A549 (cell line): ENCODE results near the gene SPOP.

Experiments
- JUNB ChIP-seq: fragments of >200 bp; sonication (Bioruptor Twin); formaldehyde crosslinking; IDR thresholded peaks from 2 replicates; pipeline ENCODE4 v1.6.1; 2016
- MAX ChIP-seq: IDR thresholded peaks from 2 replicates; pipeline ENCODE4 v1.6.1; 2012
- SMC3 ChIP-seq: fragments of >200 bp; sonication (Bioruptor Twin); formaldehyde crosslinking; IDR thresholded peaks from 3 replicates; pipeline ENCODE4 v1.6.1; 2018; ENCODE audit warnings: inconsistent platforms
- TF ChIP-seq, protein P1 (sequence below): fragments of >200 bp; sonication (Bioruptor Twin); formaldehyde crosslinking; IDR thresholded peaks from 3 replicates; pipeline ENCODE4 v1.5.1; 2016

DNA sequence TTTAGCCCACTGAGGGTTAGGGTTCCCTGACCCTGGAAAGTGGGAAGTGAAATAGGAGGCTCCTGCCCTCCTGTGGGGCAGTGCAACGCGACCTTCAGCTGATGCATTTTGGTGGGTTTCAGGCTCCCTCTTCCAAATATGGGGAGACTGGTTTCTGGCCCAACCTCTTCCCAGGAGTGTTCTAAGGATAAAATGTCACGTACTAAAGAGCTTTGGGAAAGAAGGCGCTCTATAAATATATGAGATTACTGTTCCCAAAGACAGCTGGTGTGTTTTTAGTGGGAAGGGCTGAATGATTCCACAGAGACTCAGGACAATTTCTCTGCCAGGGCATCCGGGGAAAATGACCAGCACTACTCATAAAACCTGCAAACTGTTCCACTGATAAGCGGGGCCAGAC is 20.1 kb upstream of the SPOP start:
- TF ChIP-seq JUNB = no peak
- TF ChIP-seq, protein P1, sequence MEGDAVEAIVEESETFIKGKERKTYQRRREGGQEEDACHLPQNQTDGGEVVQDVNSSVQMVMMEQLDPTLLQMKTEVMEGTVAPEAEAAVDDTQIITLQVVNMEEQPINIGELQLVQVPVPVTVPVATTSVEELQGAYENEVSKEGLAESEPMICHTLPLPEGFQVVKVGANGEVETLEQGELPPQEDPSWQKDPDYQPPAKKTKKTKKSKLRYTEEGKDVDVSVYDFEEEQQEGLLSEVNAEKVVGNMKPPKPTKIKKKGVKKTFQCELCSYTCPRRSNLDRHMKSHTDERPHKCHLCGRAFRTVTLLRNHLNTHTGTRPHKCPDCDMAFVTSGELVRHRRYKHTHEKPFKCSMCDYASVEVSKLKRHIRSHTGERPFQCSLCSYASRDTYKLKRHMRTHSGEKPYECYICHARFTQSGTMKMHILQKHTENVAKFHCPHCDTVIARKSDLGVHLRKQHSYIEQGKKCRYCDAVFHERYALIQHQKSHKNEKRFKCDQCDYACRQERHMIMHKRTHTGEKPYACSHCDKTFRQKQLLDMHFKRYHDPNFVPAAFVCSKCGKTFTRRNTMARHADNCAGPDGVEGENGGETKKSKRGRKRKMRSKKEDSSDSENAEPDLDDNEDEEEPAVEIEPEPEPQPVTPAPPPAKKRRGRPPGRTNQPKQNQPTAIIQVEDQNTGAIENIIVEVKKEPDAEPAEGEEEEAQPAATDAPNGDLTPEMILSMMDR = no peak
- TF ChIP-seq SMC3 = no peak
- TF ChIP-seq MAX = no peak
